ENCODE measurements around the gene PSMB7. TPM values are rescaled to one million over a fixed set of nuclear protein-coding genes. Genes with fewer than 3 reads are reported as not detected.

PSMB7 gene
- total and polyA plus RNA-seq, 2 of the 4 experiments (the other 2 are of a cell fraction), result 340 to 430 TPM

DNA sequence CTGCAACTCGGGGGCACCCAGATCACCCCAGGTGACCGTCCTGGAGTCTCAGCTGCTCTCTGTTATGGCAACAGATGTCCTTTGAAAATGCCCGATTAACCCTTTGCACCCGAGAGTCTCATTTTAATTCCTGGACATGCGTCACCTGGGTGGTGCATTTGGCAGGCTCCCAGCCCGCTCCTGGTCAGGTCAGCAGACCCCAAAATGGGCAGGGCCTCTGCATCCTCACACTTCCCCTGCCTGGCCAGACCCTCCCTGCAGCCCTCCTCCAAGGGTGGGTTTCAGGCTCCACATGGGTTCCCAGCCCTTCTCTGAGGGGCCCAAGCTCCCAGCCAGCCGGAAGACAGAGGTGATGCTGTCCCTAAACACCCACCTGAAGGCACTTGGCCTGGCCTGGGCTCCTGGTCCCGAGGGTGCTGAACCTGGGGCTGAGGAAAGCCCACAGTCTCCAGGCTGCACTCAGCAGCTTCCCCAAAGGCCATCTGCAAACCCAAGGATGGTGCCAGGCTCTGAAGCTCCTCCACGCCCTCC lies 69.4 kb downstream of the PSMB7 start:
- Histone ChIP-seq H4K5ac (ENCODE audit: low read depth, low read length) (no peak overlapping the region), H4K8ac (ENCODE audit: low read depth in 2 of 2, low read length in 2 of 2) (no peak overlapping the region), H2AK9ac (replicated peaks; ENCODE audit: low read depth, low read length, poor library complexity) (no peak overlapping the region), H3K56ac (ENCODE audit: extremely low read depth, insufficient read depth, low read length) (no peak overlapping the region), H3K27me3 (ENCODE audit: control insufficient read depth, insufficient read depth, low read length) (no peaks in the 10 kb centered on the region), H3K79me1 (ENCODE audit: low read depth in 1 of 2, low read length in 2 of 2) (peaks cover 21 to 78% of the 10 kb centered on the region in 2 experiments), H4K20me1 (ENCODE audit: insufficient read depth, low read length) (peaks cover 26% of the 10 kb centered on the region), H2BK5ac (ENCODE audit: low read depth, low read length, poor library complexity, severe bottlenecking) (peak overlapping the region; percentile 16), H3K23ac (ENCODE audit: low read depth, low read length) (no peak overlapping the region), H3K9me3 (ENCODE audit: control insufficient read depth, insufficient read depth, low read length) (no peaks in the 10 kb centered on the region), H2AFZ (replicated peaks; ENCODE audit: low read length, poor library complexity) (peak overlapping the region; percentile 8), H3K36me3 (ENCODE audit: control insufficient read depth, insufficient read depth, low read length) (peaks cover 81% of the 10 kb centered on the region), H3K9ac (ENCODE audit: low read depth, low read length) (no peak overlapping the region), H3K9me1 (ENCODE audit: insufficient read depth, low read length) (0 out of 2 replicates have a peak, but pooled peaks cover 4% of the 10 kb centered on the region), H4K91ac (ENCODE audit: insufficient read depth, low read depth, low read length) (no peak overlapping the region), H3K4ac (ENCODE audit: low read depth, low read length) (no peak overlapping the region), H2BK20ac (ENCODE audit: low read depth, low read length) (no peak overlapping the region), H3K4me2 (ENCODE audit: low read depth, low read length) (no peak overlapping the region), H2BK120ac (ENCODE audit: low read depth, low read length) (no peak overlapping the region), H3K14ac (replicated peaks; ENCODE audit: low read depth, low read length) (no peak overlapping the region), H3K4me3 (ENCODE audit: insufficient read depth, low read depth, low read length) (no peak overlapping the region), H3K18ac (ENCODE audit: low read depth, low read length) (no peak overlapping the region), H2AK5ac (ENCODE audit: low read depth, low read length) (no peak overlapping the region), H3K4me1 (ENCODE audit: control insufficient read depth, insufficient read depth, low read length) (peaks cover 17% of the 10 kb centered on the region), H3K27ac (ENCODE audit: insufficient read depth, low read length) (no peak overlapping the region), H2BK15ac (ENCODE audit: low read depth, low read length) (no peak overlapping the region)
- in situ Hi-C loops (cut with MboI; ENCODE audit: low sequenced_read_pairs) (no loop called here), dilution Hi-C loops (cut with HindIII; ENCODE audit: low sequenced_read_pairs, unreplicated experiment) (no loop called here), intact Hi-C loops (cut with micrococcal nuclease) (no loop called here)
- TF ChIP-seq SMC3 (IDR thresholded peaks at IDR 0.05; ENCODE audit: low read depth, low read length) (no peak), CEBPB (IDR thresholded peaks at IDR 0.05; ENCODE audit: low read depth, low read length) (no peak), MAFK (IDR thresholded peaks at IDR 0.05; ENCODE audit: low read depth, low read length) (no peak), RFX5 (IDR thresholded peaks at IDR 0.05; ENCODE audit: low read depth, low read length) (no peak), CTCF (conservative IDR thresholded peaks at IDR 0.05; ENCODE audit: low read depth, low read length) (no peak), FOS (IDR thresholded peaks at IDR 0.05; ENCODE audit: low read depth, low read length) (no peak), POLR2A (IDR thresholded peaks at IDR 0.05; ENCODE audit: low read depth, low read length) (no peak), RCOR1 (IDR thresholded peaks at IDR 0.05; ENCODE audit: insufficient replicate concordance, low read length) (no peak)
- TF ChIP-seq, protein P1, sequence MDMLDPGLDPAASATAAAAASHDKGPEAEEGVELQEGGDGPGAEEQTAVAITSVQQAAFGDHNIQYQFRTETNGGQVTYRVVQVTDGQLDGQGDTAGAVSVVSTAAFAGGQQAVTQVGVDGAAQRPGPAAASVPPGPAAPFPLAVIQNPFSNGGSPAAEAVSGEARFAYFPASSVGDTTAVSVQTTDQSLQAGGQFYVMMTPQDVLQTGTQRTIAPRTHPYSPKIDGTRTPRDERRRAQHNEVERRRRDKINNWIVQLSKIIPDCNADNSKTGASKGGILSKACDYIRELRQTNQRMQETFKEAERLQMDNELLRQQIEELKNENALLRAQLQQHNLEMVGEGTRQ (IDR thresholded peaks at IDR 0.05; ENCODE audit: low read depth, low read length), result no peak
- DNase-seq, result no peak
- WGBS, 2 experiments (ENCODE audit: extremely low coverage in 2 of 2, insufficient read length in 1 of 2), result 88% methylated on average over 3 of the region's 9 CpGs; no CpG with 5 or more reads in 1 of the 2 experiments
- no peak for ATAC-seq (ENCODE audit: low read depth)
- ChIA-PET CTCF (no interaction called here), POLR2A (ENCODE audit: unreplicated experiment) (no interaction called here)
- no TSS peak for BruUV-seq (replicated peaks)
